Pulmonary artery endothelial cell (primary cell): ENCODE results near the gene DNMT3L. TPM values are rescaled to one million over a fixed set of nuclear protein-coding genes. Genes with fewer than 3 reads are reported as not detected.
"Not testable (repeated sequence)": the region's sequence is repeated elsewhere in the genome, so short reads cannot be mapped to it uniquely, and the experiment has no call there.

Experiments used
- DNase-seq: peaks from one replicate; pipeline ENCODE4 v3.0.0-alpha.2; 2011; ENCODE audit warnings: low read depth, low spot score
- total RNA-seq: library from RNA; depleted of rRNA; stranded (reverse); fragments of >200 nt; gene quantifications from 2 replicates; pipeline ENCODE4 v1.2.3, GENCODE V29; 2014

Gene DNMT3L
- total RNA-seq, 1 donor from 2014 or later = not detected

DNA sequence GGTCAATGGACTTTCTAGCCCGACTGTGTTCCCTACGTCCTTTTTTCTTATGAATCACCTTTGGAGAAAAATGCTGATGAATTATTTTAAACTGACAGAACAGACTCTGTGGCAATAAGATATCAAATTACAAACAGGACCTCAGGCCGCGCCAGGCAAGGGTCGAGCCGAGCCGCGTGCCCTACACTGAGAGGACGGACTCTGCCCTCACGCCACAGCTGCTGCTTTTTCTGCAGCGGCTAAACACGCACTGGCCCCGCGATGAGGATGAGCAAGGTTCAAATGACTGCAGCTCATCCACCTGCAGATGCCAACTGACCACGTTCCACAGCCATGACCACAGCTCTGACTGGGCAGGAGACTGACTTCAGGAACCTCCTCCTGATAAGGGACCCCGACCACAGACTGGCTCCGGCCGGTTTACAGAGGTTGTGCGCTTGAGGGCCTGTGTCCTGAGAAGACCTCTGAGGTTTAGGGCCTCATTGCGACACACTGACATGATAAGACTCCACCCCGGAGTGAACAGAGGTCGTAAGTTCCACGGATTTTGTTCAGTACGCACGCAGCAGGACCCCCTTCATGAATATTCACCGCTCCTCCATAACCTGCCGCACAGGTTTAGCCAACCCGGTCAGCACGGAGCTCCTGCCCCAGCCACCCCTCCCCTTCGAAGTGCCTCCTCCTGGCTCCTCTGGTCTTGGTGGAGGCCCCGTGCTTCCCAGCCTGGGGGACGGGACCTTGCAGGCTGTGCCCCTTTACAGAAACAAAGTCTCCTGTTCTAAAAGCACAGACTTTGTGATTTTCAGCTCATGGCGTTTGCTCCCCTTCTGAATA, 12.3 kb downstream of the DNMT3L start:
- not testable (repeated sequence) for DNase-seq

DNA sequence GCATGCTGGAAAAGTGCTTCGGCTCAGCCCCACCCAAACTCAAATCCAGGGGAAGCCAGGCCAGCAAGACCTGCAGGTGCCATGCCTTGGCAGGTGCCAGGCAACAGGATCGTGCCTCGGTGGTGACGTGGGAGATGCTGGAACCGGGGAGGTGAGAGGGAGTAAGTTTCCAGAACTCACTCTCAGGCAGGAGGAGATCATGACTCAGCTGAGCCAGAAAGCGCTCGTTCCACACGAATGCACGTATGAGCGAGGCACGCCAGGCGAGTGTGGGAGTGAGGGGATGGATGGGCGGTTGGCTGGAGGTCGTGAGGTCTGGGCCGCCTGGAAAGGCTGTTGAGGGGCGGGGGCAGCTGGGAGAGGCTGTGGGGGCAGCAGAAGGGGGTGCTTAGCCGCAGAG, 13.8 kb downstream of the DNMT3L start:
- not testable (repeated sequence) for DNase-seq

DNA sequence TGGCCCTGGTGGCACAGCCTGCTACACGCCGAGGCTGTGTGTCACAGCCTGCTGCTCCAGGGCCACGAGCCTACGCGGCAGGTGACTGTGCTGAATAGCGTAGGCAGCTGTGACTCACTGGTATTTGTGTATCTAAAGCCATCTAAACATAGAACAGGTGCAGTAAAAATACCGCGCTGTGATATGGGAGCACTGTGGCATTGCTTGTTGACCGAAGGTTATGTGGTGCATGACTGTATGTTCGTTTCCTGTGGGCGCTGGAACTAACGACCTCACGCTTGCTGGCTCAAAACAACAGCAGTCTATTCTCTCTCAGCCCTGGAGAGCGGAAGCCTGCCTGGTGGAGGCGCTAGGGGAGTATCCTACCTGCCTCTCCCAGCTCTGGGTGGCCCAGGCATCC, 17.7 kb downstream of the DNMT3L start:
- DNase-seq = not testable (repeated sequence)

DNA sequence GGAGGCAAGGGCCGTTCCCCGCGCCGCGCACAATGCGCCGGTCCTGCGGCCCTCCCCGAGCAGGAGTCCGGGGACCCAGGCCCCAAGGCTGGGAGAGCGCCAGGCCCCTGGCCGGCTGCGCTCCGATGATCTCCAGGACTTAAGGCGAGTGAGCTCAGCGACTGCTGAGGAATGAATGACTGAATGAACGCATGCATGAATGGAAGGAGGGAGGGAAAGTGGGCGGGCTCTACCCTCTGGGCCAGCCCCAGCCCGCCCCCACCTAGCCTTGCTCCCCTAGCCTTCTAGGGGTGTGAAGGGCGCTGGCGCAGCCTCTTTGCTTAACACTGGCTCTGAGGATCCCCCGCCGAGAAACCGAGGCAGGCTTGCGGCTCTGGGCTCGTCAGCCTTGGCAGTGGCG, 20.4 kb downstream of the DNMT3L start:
- not testable (repeated sequence) for DNase-seq

DNA sequence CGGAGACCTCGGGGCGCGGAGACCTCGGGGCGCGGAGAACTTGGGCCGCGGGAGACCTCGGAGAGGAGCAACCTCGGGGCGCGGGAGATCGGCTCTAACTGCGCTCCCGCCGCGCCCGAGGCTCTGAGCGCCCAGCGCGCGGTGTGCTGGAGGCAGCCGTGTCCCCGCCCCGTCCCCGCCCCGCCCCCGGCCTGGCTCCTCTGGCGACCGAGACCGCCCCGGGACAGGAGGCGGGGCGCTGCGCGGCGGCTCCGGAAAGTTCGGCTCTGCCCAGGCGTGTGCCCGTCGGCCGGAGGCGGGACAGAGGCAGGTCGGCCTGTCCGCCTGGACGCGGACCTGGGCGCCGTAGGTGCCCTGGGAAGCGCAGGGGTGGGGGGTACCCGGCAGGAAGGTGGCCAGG, 20.9 kb downstream of the DNMT3L start, which contains the start of gene ICOSLG:
TSS of gene ICOSLG (minus strand) at position 102 of the 400 bp plus-strand sequence. CDS start 126 bp downstream, outside the sequence.
- DNase-seq = not testable (repeated sequence)

DNA sequence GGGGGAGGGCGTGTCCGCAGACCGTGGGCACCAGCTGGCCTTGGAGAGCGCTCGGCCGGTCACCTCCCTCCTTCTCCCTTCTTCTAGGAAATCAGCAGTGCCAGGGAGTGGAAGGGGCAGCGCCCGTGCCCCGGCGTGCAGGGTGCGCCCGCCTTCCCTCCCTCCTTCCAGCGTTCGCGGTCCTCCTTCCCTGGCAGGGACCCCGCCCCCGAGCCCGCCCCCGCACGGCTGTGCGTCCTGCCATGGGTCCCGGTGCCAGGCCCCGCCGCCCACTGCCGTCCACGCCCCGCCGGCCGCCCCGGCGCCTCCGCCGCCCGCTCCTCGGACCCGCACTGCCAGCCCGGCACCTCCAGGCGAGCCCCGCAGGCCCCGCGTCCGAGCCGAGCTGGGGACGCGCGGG, 21.3 kb downstream of the DNMT3L start:
- not testable (repeated sequence) for DNase-seq

DNA sequence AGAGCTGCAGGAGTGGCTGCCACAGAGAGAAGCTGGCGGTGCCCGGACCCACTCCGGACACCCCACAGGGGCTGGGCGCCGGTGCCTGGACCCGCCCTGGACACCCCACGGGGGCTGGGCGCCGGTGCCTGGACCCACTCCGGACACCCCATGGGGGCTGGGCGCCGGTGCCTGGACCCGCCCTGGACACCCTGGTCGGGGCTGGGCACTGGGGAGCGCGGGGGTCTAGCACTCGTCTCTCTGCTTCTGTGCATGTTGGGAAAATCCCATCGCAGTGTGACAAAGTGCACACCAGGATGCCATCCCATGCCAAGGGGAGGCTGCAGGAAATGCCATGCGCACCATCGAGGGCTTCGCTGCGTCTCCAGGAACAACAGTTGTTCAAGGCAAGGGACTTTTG, 32.1 kb downstream of the DNMT3L start:
- DNase-seq = not testable (repeated sequence)

DNA sequence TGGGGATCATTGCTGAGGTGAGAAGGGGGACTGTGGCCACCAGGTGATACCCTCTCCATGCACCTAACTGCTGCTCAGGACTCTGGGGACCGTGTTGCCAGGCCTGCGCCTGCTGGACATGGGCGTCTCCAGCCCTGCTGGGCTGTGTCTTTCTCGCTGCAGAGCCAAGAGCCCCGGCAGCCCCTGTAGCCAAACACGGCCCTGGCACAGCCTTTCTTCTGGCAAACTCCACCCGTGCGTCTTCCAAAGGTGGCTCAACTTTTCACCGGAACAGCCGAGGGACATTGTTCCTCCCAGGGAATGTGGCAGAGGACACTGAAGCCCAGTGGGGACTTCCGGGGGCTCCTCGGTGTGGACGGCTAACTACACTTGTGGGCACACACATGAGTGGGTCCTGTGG, 33.6 kb downstream of the DNMT3L start:
- not testable (repeated sequence) for DNase-seq

DNA sequence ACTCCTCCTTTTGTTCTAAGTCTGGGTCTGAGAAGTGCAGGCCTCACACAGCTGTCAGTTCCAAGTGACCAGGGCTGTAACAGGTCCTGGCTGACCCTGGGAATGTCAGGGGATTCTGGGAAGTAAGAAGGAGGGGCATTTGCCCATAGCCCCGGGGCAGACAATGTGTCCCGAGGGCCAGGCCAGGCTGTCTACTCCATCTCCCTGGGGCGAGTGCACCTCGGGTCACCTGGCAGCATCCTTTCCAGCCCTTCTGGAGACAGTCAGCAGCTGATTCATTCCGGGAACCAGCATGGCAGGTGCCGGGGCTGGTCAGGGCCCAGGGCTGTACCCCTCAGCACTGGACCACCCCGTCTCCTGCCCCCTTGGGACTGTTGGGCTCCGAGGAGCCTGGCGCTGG, 34.1 kb downstream of the DNMT3L start:
- DNase-seq = not testable (repeated sequence)

DNA sequence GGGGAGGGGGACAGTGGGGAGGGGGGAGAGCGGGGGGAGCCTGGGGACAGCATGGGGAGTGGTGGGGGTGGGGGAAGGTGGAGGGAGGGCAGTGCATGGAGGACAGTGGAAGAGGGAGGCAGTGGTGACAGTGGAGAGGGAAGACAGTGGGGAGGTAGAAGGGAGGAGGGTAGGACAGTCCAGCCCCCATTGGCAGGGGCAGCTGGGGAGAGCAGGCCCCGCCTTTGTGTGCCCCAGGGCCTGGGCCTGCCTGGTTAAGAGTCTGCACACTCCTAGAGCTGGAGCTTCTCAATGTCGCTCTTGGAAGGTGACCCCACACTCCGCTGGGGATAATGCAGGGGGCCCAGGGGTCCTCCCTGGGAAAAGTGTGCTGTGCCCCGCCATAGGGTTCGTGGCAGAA, 36.1 kb downstream of the DNMT3L start:
- not testable (repeated sequence) for DNase-seq

DNA sequence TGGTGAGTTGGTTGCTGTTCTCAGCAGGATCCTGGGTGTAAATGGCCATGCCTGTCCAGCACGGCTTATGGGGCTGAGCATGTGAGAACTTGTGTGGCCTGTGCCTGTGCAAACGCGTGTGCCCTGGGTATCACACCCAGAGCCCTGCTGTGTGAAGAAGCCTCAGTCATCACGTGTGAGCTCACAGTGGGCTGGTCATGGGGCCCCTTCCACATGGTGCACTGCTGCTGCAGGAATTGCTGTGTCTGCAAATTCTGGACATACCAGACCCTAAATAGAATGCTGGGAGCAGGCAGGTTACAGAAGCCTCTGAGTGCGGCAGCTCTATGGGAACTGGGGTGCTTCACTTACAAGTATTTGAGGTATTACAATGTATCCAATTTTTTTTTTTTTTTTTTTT, 38.4 kb downstream of the DNMT3L start:
- DNase-seq = not testable (repeated sequence)

DNA sequence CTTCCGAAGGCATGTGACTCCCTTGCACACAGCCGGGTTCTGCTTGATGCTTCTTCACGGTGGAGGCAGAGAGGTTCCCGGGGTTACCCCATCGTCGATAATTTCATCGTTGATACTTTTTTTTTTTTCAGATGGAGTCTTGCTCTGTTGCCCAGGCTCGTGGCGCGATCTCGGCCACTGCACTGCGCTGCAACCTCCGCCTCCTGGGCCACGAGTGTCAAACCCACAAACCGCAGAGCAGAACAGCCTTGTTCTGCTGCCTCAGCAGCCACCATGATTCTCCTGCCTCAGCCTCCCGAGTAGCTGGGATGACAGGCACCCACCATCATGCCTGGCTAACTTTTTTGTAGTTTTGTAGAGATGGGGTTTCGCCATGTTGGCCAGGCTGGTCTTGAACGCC, 41.0 kb downstream of the DNMT3L start:
- not testable (repeated sequence) for DNase-seq

DNA sequence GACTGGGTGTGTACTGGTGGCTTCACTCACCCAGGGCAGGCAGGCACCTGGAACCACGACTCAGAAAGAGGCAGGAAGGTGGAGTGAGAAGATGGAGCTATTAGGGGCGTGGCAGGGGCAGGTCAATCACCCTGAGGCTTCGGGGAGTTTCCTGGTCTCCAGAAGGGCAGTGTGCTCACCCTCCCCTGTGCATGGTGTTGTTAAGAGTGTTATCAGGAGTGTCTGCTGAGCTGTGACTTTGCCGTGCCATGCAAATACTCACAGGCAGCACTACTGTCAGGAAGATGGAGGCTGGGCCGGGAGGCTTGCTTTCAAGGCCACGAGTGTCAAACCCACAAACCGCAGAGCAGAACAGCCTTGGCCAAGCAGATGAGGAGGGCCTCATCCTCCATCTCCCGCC, 43.2 kb downstream of the DNMT3L start:
- not testable (repeated sequence) for DNase-seq

DNA sequence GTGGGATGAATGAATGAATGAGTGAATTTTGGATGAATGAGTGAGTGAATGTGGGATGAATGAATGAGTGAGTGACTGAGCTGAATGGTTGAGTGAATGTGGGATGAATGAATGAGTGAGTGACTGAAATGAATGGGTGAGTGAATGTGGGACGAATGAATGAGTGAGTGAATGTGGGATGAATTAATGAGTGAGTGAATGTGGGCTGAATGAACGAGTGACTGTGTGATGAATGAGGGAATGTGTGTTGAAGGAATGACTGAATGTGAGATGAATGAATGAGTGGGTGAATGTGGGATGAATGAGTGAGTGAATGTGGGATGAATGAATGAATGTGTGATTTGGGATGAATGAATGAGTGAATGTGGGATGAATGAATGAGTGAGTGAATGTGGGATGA, 49.7 kb downstream of the DNMT3L start:
- not testable (repeated sequence) for DNase-seq

DNA sequence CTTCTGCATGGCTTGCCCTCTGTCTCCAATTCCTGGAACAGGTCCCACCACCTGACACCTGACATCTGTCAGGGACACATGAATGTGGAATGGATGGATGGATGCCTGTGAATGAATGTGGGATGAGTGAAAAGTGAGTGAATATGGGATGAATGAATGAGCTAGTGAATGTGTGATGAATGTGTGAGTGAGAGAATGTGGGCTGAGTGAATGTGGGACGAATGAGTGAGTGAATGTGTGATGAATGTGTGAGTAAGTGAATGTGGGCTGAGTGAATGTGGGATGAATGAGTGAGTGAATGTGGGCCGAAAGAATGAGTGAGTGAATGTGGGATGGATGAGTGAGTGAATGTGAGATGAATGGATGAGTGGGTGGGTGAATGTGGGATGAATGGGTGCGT, 50.1 kb downstream of the DNMT3L start:
- DNase-seq = not testable (repeated sequence)

DNA sequence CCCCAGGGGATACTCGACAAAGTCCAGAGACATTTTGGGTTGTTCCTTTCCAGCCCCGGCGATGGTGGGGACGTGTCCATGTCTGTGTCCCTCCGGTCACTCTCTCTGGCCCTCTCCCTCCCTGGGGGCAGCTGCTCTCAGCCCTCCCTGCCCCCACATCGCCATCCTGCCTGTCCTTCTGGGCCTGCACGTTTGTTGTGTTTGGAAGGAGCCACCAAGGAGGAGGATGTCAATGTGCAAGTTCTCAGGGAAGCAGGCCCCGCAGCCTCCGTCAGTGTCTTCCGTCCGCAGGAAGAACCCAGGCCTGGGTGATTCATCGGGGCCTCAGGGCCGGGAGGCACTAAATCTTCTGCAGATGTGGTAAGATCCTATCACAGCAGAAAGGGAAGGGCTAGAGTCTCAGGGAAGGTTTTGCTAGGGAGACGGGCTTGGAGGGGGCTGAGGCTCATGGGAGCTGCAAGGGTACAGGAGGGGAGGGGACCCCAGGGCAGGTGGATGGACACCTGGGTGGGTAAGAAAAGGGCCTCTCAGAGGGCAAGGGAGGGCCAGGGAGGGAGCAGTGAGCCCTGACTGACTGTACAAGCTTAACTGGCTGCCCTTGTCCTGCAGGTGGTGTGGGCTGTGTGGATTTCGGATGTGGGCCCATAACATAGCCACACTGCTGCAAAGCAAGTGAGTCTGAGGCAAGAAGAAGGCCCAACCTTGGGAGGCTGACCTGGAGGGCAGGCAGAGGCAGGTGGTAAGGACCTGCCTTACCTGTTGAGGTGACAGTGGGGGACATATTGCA, 53.6 kb downstream of the DNMT3L start:
- not testable (repeated sequence) for DNase-seq

DNA sequence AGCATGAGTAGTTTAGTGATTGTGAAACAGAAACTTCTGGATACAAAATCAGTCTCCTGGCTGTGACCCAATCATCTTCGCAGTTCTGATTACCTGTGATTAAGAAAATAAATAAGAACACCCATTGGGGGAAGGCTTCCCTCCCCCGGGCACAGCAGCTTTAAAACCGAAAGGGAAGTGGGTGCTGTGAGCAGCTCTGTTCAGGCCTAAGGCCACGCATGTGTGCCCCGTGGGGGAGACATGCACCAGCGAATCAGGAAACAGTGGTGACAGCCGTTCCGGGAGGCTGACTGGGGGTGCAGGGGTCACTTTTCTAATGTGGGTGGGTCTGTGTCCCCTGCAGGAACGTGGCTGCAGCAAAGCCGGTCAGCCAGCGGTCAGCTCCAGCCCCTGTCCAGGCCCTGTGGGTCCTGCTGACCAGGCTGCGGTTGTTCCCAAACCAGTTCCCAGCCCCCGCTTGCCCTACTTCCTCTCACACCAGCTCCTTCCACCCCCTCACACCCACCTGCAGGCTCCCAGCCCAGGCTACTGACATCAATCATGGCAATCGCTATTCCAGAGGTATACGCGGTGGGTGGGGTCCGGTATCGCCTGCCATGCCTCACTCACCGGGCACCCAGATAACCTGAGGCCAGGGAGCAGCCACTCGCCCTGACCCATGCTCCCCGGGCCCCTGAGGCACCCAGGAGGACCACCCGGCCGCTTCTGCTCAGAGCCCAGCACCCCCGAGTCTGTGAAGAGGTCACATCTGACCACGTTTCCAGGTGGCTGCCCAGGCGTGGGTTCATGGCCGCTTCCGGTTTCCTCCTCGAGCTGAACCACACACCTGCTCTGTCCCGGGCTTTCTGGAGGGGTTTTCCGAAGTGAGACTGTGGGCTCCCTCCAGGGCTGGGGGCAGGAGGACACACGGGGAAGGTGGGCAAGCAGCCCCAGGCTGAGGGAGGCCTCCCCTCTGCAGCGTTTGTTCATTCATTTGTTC, 54.7 kb downstream of the DNMT3L start:
- not testable (repeated sequence) for DNase-seq

DNA sequence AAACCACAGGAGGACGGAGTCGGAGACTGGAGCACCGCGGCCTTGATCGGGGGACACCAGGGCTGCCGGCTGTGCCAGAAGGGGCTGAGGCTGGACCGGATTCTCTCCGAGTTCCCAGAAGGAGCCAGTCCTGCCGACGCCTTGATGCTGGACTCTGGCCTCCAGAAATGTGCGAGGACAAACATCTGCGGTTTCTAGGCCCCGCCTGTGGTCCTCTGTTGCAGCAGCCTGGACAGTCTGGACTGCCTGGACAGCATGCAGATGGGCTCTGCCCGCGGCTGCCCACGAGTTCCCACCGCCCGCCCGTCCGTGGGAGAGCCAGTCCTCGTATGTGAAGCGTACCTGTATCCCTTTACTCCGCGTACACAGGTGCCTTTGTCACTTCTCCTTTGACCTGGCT, 55.5 kb downstream of the DNMT3L start:
- not testable (repeated sequence) for DNase-seq

DNA sequence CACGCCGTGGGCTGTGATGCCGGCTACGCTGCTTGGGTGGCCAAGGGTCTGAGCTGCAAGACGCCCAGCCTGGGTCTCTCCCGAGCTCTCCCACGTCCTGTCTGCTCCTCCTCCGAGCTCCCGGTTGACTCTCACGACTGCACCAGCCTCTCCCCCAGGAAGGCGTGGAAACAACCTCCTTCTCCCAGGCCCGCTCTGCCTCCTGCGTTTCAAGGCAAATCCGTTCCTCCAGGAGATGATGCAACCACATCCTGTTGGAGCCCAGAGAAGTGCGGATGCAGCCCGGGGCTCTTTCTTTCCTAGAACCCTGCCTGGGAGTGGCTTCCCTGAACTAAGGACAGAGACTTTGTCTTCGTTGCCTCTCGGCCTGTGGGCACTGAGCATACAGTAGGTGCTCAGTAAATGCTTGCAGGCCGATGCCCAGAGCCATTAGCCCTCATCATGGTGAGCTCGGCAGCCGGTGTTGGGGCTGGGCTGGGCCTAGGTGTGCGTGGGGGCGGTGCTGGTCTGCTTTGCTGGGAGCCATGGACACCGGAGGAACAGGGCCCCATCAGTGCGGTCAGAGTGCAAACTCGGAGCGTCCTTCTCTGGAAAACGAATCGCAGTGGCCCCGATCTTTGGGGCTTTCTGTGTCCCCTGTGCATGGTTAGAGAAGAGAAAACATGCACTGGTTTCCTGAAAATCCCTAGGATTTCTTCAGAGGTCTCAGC, 59.0 kb downstream of the DNMT3L start:
- not testable (repeated sequence) for DNase-seq

DNA sequence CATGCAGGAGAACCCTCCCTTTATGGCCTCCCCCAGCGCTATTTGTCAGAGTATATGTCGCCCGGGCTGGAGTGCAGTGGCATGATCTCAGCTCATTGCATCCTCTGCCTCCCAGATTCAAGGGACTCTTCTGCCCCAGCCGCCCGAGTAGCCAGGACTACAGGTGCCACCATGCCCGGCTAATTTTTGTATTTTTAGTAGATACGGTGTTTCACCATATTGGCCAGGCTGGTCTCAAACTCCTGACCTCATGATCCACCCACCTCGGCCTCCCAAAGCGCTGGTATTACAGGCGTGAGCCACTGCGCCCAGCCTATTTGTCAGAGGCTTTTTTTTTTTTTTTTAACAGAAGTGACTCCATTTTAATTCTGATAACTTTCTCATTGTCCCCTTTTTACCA, 61.7 kb downstream of the DNMT3L start:
- not testable (repeated sequence) for DNase-seq
